Measurements from ENCODE around the gene KIFC1.
A peak's percentile ranks its signal among the peaks of the same experiment; 100 is the strongest.
"Not testable (repeated sequence)": the region's sequence is repeated elsewhere in the genome, so short reads cannot be mapped to it uniquely, and the experiment has no call there.

The KIFC1 gene

DNA sequence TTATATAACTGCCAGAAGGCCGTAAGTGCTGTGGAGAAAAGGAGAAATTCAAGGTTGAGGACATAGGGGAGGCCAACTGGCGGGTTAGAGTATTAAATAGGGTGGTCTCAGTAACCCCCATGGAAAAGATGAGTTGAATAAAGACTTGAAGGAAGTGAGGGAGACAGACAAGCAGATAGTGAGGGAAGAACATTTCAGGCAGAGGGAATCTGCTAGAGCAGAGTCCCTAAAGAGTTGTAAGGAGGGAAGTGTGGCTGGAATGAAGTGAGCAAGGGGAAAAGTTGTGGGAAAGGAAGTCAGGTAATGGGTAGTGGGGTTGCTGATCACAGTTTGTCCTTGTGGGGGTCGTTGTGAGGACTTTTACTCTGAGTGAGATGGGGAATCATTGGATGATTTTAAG is 1.4 kb downstream of the KIFC1 start:
- no peak for DNase-seq (ENCODE audit: low read depth)
- TF ChIP-seq, protein P1, sequence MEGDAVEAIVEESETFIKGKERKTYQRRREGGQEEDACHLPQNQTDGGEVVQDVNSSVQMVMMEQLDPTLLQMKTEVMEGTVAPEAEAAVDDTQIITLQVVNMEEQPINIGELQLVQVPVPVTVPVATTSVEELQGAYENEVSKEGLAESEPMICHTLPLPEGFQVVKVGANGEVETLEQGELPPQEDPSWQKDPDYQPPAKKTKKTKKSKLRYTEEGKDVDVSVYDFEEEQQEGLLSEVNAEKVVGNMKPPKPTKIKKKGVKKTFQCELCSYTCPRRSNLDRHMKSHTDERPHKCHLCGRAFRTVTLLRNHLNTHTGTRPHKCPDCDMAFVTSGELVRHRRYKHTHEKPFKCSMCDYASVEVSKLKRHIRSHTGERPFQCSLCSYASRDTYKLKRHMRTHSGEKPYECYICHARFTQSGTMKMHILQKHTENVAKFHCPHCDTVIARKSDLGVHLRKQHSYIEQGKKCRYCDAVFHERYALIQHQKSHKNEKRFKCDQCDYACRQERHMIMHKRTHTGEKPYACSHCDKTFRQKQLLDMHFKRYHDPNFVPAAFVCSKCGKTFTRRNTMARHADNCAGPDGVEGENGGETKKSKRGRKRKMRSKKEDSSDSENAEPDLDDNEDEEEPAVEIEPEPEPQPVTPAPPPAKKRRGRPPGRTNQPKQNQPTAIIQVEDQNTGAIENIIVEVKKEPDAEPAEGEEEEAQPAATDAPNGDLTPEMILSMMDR (IDR thresholded peaks at IDR 0.05; ENCODE audit: low read depth, low read length, missing control alignments), result no peak

DNA sequence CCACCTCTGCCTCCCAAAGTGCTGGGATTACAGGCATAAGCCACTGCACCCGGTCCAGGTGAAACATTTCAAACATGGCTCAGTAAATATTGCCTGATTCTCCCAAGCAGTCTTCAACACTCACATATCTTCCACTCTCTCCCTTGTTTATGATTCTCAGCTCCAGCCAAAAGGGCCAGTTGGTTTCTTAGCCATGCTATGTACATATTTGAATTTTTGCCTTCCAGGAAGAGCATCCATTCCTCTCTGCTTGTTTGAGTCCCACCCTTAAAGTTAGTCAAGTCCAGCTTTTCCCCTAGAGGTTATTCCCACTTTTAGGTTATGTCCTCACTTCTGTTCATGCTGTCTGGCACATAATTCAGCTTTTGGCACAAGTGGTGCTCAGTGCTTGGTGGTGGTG is 5.9 kb downstream of the KIFC1 start:
- TF ChIP-seq, protein P1 (IDR thresholded peaks at IDR 0.05; ENCODE audit: low read depth, low read length, missing control alignments), result no peak
- no peak overlapping the region for H3K4me3 ChIP-seq (ENCODE audit: low read depth, low read length)
- no peak for DNase-seq (ENCODE audit: low read depth)

More for the DNA sequence above, 1.4 kb downstream of the KIFC1 start:
- peak overlapping the region; percentile 88 for H3K4me3 ChIP-seq (ENCODE audit: low read depth, low read length)

DNA sequence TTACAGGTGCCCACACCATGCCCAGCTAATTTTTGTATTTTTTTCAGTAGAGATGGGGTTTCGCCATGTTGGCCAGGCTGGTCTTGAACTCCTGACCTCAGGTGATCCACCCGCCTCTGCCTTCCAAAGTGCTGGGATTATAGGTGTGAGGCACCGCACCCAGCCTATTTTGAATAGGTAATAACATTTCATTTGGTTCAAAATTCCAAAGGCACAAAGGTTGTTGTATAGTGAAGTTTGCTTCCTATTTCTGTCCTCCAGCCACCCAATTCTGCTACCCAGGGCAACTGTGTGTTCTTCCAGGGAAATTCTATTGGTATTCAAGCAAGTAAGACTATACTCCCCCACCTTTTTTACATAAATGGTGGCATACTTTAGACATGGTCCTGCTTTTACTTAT is 7.0 kb downstream of the KIFC1 start:
- not testable (repeated sequence) for DNase-seq (ENCODE audit: low read depth); H3K4me3 ChIP-seq (ENCODE audit: low read depth, low read length)

DNA sequence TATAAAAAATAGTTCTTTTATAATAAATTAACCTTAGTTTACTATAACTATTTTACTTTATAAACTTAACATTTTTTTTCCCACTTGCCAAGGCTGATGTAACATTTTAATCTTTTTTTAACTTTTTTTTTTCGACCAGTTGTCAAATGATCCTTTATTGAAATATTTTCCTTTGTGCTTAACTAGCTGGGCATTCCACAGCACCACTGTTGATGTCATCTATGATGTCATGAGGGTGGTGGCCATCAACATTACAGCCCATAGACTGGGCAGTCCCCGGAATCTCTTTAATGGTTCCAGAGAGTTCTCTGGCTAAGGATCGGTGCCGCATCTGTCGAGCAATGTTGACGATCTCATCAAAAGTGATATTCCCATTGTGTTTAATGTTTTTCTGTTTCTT is 8.3 kb downstream of the KIFC1 start:
- DNase-seq (ENCODE audit: low read depth); H3K4me3 ChIP-seq (ENCODE audit: low read depth, low read length): not testable (repeated sequence)

DNA sequence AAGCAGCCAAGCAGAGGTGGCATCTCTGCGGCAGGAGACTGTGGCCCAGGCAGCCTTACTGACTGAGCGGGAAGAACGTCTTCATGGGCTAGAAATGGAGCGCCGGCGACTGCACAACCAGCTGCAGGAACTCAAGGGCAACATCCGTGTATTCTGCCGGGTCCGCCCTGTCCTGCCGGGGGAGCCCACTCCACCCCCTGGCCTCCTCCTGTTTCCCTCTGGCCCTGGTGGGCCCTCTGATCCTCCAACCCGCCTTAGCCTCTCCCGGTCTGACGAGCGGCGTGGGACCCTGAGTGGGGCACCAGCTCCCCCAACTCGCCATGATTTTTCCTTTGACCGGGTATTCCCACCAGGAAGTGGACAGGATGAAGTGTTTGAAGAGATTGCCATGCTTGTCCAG is 13.3 kb downstream of the KIFC1 start:
- H3K4me3 ChIP-seq (ENCODE audit: low read depth, low read length), result no peak overlapping the region
- DNase-seq (ENCODE audit: low read depth), result no peak
- TF ChIP-seq, protein P1 (IDR thresholded peaks at IDR 0.05; ENCODE audit: low read depth, low read length, missing control alignments), result no peak

DNA sequence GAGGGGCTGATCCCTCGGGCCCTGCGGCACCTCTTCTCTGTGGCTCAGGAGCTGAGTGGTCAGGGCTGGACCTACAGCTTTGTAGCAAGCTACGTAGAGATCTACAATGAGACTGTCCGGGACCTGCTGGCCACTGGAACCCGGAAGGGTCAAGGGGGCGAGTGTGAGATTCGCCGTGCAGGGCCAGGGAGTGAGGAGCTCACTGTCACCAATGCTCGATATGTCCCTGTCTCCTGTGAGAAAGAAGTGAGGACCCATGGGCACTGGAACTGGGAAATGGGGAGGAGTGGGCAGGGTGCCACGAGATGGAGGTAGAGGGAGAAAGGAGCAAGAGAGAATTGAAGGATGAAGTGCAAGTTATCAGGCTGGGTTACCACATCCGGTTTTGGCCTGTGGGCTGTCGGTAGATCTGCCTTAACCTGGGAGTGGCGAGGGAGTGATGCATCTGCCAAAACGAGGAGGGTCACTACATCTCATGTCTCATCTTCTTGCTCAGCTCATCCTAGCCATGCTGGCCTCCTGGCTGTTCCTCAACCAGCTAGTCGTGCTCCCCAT is 13.8 kb downstream of the KIFC1 start:
- H3K4me3 ChIP-seq (ENCODE audit: low read depth, low read length), result no peak overlapping the region
- DNase-seq (ENCODE audit: low read depth), result no peak
- TF ChIP-seq, protein P1 (IDR thresholded peaks at IDR 0.05; ENCODE audit: low read depth, low read length, missing control alignments), result no peak

DNA sequence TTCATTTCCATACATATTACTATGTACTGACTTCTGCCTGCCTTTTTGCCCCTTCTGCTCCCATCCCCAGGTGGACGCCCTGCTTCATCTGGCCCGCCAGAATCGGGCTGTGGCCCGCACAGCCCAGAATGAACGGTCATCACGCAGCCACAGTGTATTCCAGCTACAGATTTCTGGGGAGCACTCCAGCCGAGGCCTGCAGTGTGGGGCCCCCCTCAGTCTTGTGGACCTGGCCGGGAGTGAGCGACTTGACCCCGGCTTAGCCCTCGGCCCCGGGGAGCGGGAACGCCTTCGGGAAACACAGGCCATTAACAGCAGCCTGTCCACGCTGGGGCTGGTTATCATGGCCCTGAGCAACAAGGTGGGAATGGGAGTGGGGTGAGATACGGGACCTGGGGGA is 14.5 kb downstream of the KIFC1 start:
- no peak overlapping the region for H3K4me3 ChIP-seq (ENCODE audit: low read depth, low read length)
- TF ChIP-seq, protein P1 (IDR thresholded peaks at IDR 0.05; ENCODE audit: low read depth, low read length, missing control alignments), result no peak
- DNase-seq (ENCODE audit: low read depth), result no peak

DNA sequence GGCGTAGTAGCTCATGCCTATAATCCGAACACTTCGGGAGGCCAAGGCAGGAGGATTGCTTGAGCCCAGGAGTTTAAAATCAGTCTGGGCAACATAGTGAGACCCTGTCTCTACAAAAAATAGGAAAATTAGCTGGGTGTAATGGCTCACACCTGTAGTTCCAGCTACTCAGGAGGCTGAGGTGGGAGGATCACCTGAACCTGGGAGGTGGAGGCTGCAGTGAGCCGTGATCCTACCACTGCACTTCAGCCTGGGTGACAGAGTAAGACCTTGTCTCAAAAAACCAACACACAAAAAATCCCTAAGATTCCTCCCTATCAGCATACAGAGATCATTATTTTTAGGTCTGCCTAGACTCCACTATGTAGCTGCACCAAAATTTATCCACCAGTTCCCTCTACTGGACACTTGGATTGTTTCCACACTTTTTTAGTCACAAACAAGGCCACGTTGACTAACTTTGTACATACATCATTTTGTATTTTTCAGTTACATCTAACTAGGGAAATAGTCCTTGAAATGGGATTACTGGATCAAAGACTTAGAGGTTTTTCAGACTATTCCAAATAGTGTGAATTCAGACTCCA is 15.6 kb downstream of the KIFC1 start:
- TF ChIP-seq, protein P1 (IDR thresholded peaks at IDR 0.05; ENCODE audit: low read depth, low read length, missing control alignments), result no peak
- DNase-seq (ENCODE audit: low read depth), result no peak
- no peak overlapping the region for H3K4me3 ChIP-seq (ENCODE audit: low read depth, low read length)
